ENCODE data around the gene UBAC2. TPM values are rescaled to one million over a fixed set of nuclear protein-coding genes. Genes with fewer than 3 reads are reported as not detected.

UBAC2 gene
- total RNA-seq, 1 experiment from 2014 or later: 103 TPM

GRCh38 chr13:99226513-99226912, 25.9 kb downstream of the UBAC2 start:
- H3K4me1 ChIP-seq: no peaks in the 10 kb centered on the region
- Mint-ChIP-seq H3K27ac (ENCODE audit: unreplicated experiment) (no peak overlapping the region), H3K9me3 (ENCODE audit: unreplicated experiment) (no peaks in the 10 kb centered on the region), H3K36me3 (ENCODE audit: insufficient read depth, unreplicated experiment) (peaks cover 12% of the 10 kb centered on the region), H3K27me3 (ENCODE audit: insufficient read depth, unreplicated experiment) (no peaks in the 10 kb centered on the region), H3K4me3 (ENCODE audit: unreplicated experiment) (no peak overlapping the region), H3K4me1 (ENCODE audit: low read depth, unreplicated experiment) (peaks cover 15% of the 10 kb centered on the region)
- BruUV-seq (replicated peaks): no TSS peak
- no peak overlapping the region for H3K4me3 ChIP-seq (ENCODE audit: low read depth, low read length)
- no peak for TF ChIP-seq CTCF (IDR thresholded peaks at IDR 0.05; ENCODE audit: insufficient read depth in 1 of 2, low read depth in 1 of 2, low read length in 1 of 2, severe bottlenecking in 1 of 2, unreplicated experiment in 1 of 2)
- ChIA-PET POLR2A (no interaction called here), CTCF (no interaction called here)
- no peaks in the 10 kb centered on the region for H3K27me3 ChIP-seq (replicated peaks; ENCODE audit: control insufficient read depth, insufficient read depth, low read length)
- DNase-seq: no peak
- no peaks in the 10 kb centered on the region for H3K9me3 ChIP-seq
- intact Hi-C loops (cut with micrococcal nuclease; ENCODE audit: unreplicated experiment): no loop called here
- no peaks in the 10 kb centered on the region; the same call in 1 of the 2 replicates for H3K36me3 ChIP-seq (ENCODE audit: control insufficient read depth, insufficient read depth, low read length)

- DNase-seq: no peak
- H3K4me3 Mint-ChIP-seq (ENCODE audit: unreplicated experiment): no peak overlapping the region
- H3K36me3 Mint-ChIP-seq (ENCODE audit: insufficient read depth, unreplicated experiment): peaks cover 12% of the 10 kb centered on the region
- no peaks in the 10 kb centered on the region; the same call in 1 of the 2 replicates for H3K36me3 ChIP-seq (ENCODE audit: control insufficient read depth, insufficient read depth, low read length)
- H3K27me3 ChIP-seq (replicated peaks; ENCODE audit: control insufficient read depth, insufficient read depth, low read length): no peaks in the 10 kb centered on the region
- H3K9me3 ChIP-seq: no peaks in the 10 kb centered on the region
- H3K4me1 ChIP-seq: no peaks in the 10 kb centered on the region
- no peaks in the 10 kb centered on the region for H3K9me3 Mint-ChIP-seq (ENCODE audit: unreplicated experiment)
- no peak overlapping the region for H3K4me3 ChIP-seq (ENCODE audit: low read depth, low read length)
- POLR2A ChIA-PET: no interaction called here
- CTCF ChIA-PET: no interaction called here
- no peak overlapping the region for H3K27ac Mint-ChIP-seq (ENCODE audit: unreplicated experiment)
- H3K27me3 Mint-ChIP-seq (ENCODE audit: insufficient read depth, unreplicated experiment): no peaks in the 10 kb centered on the region
- no TSS peak for BruUV-seq (replicated peaks)
- H3K4me1 Mint-ChIP-seq (ENCODE audit: low read depth, unreplicated experiment): peaks cover 8% of the 10 kb centered on the region
- TF ChIP-seq CTCF (IDR thresholded peaks at IDR 0.05; ENCODE audit: insufficient read depth in 1 of 2, low read depth in 1 of 2, low read length in 1 of 2, severe bottlenecking in 1 of 2, unreplicated experiment in 1 of 2): no peak
- intact Hi-C loops (cut with micrococcal nuclease; ENCODE audit: unreplicated experiment): no loop called here
These were observed 26.8 kb downstream of the UBAC2 start for GRCh38 chr13:99227331-99227900.

GRCh38 chr13:99227909-99228688, 27.4 kb downstream of the UBAC2 start:
- H3K27me3 ChIP-seq (replicated peaks; ENCODE audit: control insufficient read depth, insufficient read depth, low read length): no peaks in the 10 kb centered on the region
- CTCF ChIA-PET: no interaction called here
- H3K4me3 ChIP-seq (ENCODE audit: low read depth, low read length): no peak overlapping the region
- no TSS peak for BruUV-seq (replicated peaks)
- Mint-ChIP-seq H3K4me1 (ENCODE audit: low read depth, unreplicated experiment) (peaks cover 8% of the 10 kb centered on the region), H3K36me3 (ENCODE audit: insufficient read depth, unreplicated experiment) (peaks cover 12% of the 10 kb centered on the region), H3K4me3 (ENCODE audit: unreplicated experiment) (no peak overlapping the region), H3K9me3 (ENCODE audit: unreplicated experiment) (no peaks in the 10 kb centered on the region), H3K27ac (ENCODE audit: unreplicated experiment) (no peak overlapping the region), H3K27me3 (ENCODE audit: insufficient read depth, unreplicated experiment) (no peaks in the 10 kb centered on the region)
- no peaks in the 10 kb centered on the region; the same call in 1 of the 2 replicates for H3K36me3 ChIP-seq (ENCODE audit: control insufficient read depth, insufficient read depth, low read length)
- no peak for TF ChIP-seq CTCF (IDR thresholded peaks at IDR 0.05; ENCODE audit: insufficient read depth in 1 of 2, low read depth in 1 of 2, low read length in 1 of 2, severe bottlenecking in 1 of 2, unreplicated experiment in 1 of 2)
- intact Hi-C loops (cut with micrococcal nuclease; ENCODE audit: unreplicated experiment): no loop called here
- H3K4me1 ChIP-seq: no peaks in the 10 kb centered on the region
- H3K9me3 ChIP-seq: no peaks in the 10 kb centered on the region
- no peak for DNase-seq
- POLR2A ChIA-PET: no interaction called here
